Measurements from ENCODE around the gene OR6S1. TPM values are rescaled to one million over a fixed set of nuclear protein-coding genes. Genes with fewer than 3 reads are reported as not detected.

OR6S1 gene
- total and polyA plus RNA-seq, 2 of the 8 experiments (the other 6 are each of a cell fraction or from before 2014, with no cell fraction given), result not detected

DNA sequence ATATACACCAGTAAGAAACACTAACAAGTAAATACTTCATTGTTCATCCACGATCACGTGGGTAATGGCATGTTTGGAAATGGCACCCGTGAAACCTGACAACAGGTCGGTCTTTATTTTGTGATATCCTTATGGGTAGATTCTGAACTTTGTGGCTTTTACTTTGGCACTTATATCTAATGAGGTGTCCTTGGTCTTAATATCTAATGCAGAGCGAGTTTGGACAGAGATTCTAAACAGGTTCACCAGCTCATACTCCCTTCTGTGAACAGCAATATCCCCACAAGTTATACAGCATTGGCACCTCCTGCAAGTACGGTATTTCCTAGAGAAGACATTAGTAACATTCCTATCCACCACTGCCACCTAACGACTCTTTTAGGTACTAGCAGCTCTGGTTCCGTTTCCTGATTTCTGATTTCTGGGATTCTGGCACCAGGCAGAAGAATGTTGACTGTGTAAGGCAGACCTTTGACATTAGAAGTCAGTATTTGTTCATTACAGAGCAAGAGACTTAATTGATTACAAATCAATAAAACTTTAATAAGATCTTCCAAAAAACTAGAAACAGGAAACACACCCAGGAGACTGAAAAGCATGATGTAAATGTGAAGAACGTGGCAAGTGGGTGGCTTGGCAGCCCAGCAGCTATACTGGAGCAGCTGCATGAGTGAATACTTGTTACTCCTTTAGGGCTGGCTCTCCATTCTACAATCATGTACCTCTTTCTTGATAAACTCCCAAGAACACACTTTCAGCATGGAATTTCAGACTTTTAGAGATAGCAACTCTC, 49.6 kb upstream of the OR6S1 start (continued):
- TF ChIP-seq CHD7 (IDR thresholded peaks at IDR 0.05; ENCODE audit: insufficient replicate concordance, low read length) (peak; percentile 59), BCL11A (IDR thresholded peaks at IDR 0.05; ENCODE audit: low read depth in 2 of 2, low read length in 2 of 2) (no peak), SRF (IDR thresholded peaks at IDR 0.05; ENCODE audit: low read depth, low read length) (no peak), CTCF (IDR thresholded peaks at IDR 0.05; ENCODE audit: control extremely low read depth in 1 of 3, insufficient read depth in 1 of 3, low read depth in 1 of 3, low read length in 3 of 3) (peak in 2 of 3 experiments; percentile 78 to 86; a peak in 3 of 4 replicates), TEAD4 (IDR thresholded peaks at IDR 0.05; ENCODE audit: low read depth, low read length) (peak; percentile 57; the same call in 1 of the 2 replicates), SP4 (IDR thresholded peaks at IDR 0.05; ENCODE audit: low read length) (no peak), HDAC6 (IDR thresholded peaks at IDR 0.05; ENCODE audit: low read depth, low read length) (no peak), TAF1 (IDR thresholded peaks at IDR 0.05; ENCODE audit: low read depth, low read length) (no peak)
